LNCaP clone FGC (cell line): ENCODE data around the gene ELMO1.

Source experiments
- DNase-seq: peaks from one replicate; pipeline ENCODE4 v3.0.0-alpha.2; 2011; ENCODE audit warnings: low read depth
- H3K4me3 ChIP-seq: 2 replicates; pipeline ENCODE4 v1.5.1; 2011; ENCODE audit warnings: mild to moderate bottlenecking, low read depth, low read length, control low read depth
- CTCF ChIP-seq: IDR thresholded peaks from 2 replicates; pipeline ENCODE4 v1.5.1; 2012; ENCODE audit warnings: mild to moderate bottlenecking; ENCODE audit not compliant: control insufficient read depth, insufficient read depth; ENCODE audit errors: extremely low read depth

The ELMO1 gene

GRCh38 chr7:37109016-37109683 lies 339.5 kb downstream of the ELMO1 start:
- H3K4me3 ChIP-seq, result no peak overlapping the region
- no peak for TF ChIP-seq CTCF
- DNase-seq, result peak; percentile 30

GRCh38 chr7:37108615-37109014 lies 340.0 kb downstream of the ELMO1 start:
- TF ChIP-seq CTCF, result no peak
- no peak overlapping the region for H3K4me3 ChIP-seq
- DNase-seq, result no peak

- no peak for DNase-seq
- H3K4me3 ChIP-seq, result no peak overlapping the region
- no peak for TF ChIP-seq CTCF
Measured at GRCh38 chr7:37107047-37107750, 341.5 kb downstream of the ELMO1 start.

GRCh38 chr7:37105762-37106161 lies 342.9 kb downstream of the ELMO1 start:
- no peak for DNase-seq
- no peak for TF ChIP-seq CTCF
- no peak overlapping the region for H3K4me3 ChIP-seq

- DNase-seq, result no peak
- no peak for TF ChIP-seq CTCF
- no peak overlapping the region for H3K4me3 ChIP-seq
Measured at GRCh38 chr7:37104822-37105518, 343.7 kb downstream of the ELMO1 start.

DNA sequence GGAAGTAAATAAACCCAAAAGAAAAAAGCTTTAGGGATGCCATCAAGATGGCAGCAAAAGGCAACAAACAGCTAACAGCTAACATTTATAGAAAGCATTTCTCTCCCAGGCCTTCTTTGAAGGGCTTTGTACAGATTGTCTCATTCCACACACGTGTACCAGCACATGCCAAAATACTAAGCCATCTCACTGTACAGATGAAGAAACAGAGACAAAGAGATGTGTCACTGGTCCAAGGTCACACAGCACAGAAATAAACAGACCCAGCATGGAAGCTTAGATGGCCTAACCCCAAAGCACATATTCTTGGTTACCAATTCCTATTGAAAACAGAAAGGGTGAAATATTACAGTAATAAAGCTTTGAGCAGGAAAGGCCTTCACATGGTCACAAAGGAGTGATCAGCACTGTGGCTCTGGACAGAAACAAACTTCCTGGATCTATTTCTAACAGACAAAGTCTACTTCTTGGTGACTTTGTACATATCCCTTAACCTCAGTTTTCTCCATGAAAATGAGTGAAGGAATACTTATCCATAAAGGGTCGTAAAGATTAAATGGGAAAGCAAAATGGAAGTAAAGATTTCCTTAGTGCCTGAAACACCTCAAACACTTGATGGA lies 346.0 kb downstream of the ELMO1 start:
- DNase-seq, result no peak
- TF ChIP-seq CTCF, result no peak
- H3K4me3 ChIP-seq, result no peak overlapping the region
